Ammon's horn (tissue), 1 donor: Measurements from ENCODE around the gene ADCY7.
"Not testable (repeated sequence)": the region's sequence is repeated elsewhere in the genome, so short reads cannot be mapped to it uniquely, and the experiment has no call there.

ENCODE experiments used
- DNase-seq: peaks from one replicate; pipeline ENCODE4 v3.0.0-alpha.2; 2016; ENCODE audit warnings: low spot score

Gene ADCY7

DNA sequence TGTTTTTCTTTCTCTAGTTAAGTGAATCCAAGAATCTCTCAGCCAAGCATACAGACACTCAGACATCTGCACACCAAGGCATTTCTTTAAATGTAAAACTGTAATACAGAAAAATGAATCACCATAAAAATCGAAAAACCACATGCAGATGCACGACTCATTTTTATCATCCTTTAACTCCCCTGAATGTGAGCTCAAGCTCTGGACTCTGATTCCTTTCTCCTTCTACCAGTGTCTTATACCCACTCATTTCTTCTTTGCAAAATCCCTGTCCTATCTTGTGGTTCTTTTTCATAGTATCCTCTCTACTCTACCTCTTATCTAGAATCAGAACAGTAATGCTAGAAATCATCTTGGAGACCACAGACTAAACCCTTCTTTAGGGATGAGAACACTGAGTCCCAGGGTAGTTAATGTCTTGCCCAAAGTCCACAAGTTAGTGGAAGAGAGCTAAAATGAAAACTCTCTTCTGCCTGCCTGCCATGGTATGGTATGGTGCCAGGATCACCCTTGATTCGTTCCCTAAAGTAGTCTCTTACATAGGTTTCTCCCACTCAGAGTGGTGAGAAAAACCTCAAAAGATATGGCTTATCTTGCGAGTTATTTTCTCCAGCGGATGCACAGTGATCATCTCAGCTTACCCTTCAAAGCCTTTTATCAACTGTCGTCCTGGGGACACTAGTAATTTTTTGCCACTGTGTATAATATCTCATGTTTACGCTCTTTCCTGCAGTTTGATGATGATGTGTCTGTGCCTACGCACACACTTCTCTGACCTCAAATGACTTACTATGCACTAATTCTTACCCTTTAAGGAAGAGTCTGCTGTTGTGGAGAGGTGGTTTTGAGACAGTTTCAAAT is 72.2 kb downstream of the ADCY7 start:
- no peak for DNase-seq

- DNase-seq = no peak
These were observed 74.2 kb downstream of the ADCY7 start for GRCh38 chr16:50340578-50340977.

- not testable (repeated sequence) for DNase-seq
These were observed 77.2 kb downstream of the ADCY7 start for GRCh38 chr16:50343566-50343965.

DNA sequence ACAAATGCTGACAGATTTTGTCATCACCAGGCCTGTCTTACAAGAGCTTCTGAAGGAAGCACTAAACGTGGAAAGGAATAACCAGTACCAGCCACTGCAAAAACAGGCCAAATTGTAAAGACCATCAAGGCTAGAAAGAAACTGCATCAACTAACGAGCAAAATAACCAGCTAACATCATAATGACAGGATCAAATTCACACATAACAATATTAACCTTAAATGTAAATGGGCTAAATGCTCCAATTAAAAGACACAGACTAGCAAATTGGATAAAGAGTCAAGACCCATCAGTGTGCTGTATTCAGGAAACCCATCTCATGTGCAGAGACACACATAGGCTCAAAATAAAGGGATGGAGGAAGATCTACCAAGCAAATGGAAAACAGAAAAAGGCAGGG is 78.9 kb downstream of the ADCY7 start:
- DNase-seq = not testable (repeated sequence)

- DNase-seq = no peak
These were observed 84.8 kb downstream of the ADCY7 start for GRCh38 chr16:50351116-50351515.

- no peak for DNase-seq
These were observed 85.6 kb downstream of the ADCY7 start for GRCh38 chr16:50351952-50352351.

DNA sequence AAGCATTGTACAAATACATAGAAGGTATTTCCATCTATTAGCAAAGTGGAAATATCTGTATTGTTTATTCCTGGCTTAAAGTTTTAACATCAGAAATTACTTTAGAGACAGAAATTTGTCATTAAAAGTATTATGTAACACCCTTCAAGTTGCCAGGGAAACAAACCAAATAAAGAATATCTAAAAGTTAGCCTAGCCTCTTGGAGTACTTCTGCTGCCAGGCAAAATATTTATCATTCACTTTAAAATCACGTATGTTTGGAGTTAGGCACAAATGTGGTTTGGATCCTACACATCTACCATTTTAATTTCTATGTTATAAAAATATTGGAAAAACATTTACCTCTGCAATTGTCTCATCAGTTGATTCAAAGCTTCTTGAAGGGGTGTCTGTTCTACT is 87.7 kb downstream of the ADCY7 start:
- no peak for DNase-seq

GRCh38 chr16:50354629-50355456 is 88.5 kb downstream of the ADCY7 start:
- DNase-seq = no peak

DNA sequence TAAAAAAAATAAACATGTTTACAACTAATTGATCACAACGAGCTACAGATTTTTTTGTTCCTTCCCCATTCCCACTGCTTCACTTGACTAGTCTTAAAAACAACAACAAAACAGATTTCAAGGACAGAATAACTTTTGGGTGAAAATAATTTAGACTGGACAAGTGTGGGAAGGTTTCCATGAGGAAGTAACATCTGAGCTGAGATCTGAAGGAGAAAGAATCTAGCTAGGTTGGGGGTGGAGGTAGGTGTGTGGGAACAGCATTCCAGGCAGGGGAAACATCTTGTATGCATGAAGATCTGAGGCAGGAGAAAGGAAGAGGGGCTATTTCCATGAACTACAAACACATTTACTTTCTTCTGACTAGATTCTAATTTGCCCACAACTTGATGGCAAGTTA is 93.3 kb downstream of the ADCY7 start:
- DNase-seq = no peak

DNA sequence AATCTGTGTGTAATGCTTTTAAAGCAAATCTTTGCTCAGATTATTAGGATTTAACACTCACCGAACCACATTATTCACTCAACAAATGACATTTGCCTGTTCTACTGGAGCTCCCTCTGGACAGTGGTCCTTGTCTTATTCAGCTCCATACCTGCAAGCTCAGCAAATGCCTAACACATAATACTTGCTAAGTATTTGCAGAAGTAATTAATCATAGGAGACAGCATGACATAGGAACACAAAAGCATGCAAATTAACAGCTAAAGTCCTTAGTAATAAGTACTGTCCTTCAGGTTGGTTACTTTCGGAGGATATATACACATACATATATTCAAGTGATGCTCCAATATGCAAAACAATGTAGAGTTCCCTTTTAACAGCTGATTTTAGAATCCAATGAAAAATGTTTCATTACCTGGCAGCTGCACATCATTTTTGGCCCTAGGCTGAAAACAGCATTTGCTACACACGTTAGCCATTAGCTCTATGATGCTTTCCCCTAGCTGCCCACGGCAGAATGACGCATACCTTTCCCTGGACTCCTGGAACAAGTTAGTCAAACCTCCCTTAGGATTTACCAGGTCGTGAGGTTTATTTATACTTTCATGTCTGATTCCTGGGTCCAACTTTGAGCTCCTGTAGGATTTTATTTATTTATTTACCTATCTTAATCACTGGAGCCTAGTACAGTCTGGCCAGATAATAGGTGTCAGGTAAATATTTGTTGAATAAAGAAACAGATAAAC is 93.9 kb downstream of the ADCY7 start:
- DNase-seq = no peak

GRCh38 chr16:50360779-50361178 is 94.4 kb downstream of the ADCY7 start:
- no peak for DNase-seq

DNA sequence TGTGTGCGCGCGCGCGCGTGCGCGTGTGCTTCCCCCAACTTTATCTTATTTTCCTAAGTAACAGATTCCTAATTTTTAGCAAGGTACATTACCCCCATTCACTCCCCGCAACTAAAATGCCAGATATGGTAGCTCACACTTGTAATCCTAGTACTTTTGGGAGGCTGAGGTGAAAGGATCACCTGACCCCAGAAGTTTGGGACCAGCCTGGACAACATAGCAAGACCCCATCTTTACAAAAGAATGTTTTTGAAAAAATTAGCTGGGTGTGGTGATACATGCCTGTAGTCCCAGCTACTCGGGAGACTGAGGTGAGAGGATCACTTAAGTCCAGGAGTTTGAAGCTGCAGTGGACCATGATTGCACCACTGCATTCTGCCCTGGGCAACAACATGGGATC is 97.3 kb downstream of the ADCY7 start:
- DNase-seq = no peak

GRCh38 chr16:50365791-50366575 is 99.6 kb downstream of the ADCY7 start:
- DNase-seq = no peak
